HL-60 (cell line): ENCODE measurements around the gene RBFOX1.

Source experiments
- DNase-seq, 2 experiments: peaks; one replicate each; pipeline ENCODE4 v3.0.0-alpha.2; 2010 to 2020; ENCODE audit warnings: low read depth in 1 of 2, low spot score in 1 of 2
- H3K27ac ChIP-seq: fragments of 250-450 bp; sonication (Bioruptor Pico); replicated peaks from 2 replicates; pipeline ENCODE4 v1.5.1; 2020; ENCODE audit warnings: mild to moderate bottlenecking, moderate library complexity
- H3K27me3 ChIP-seq: fragments of 250-450 bp; sonication (Bioruptor Pico); 2 replicates; pipeline ENCODE4 v1.5.1; 2021; ENCODE audit warnings: mild to moderate bottlenecking, moderate library complexity; ENCODE audit not compliant: insufficient read depth, poor library complexity, severe bottlenecking
- H3K4me3 ChIP-seq: replicated peaks from 2 replicates; pipeline ENCODE4 v1.5.1; 2011; ENCODE audit warnings: mild to moderate bottlenecking, control low read depth, low read length; ENCODE audit not compliant: insufficient read depth
- CTCF ChIP-seq: IDR thresholded peaks from one replicate; pipeline ENCODE4 v1.5.1; 2011; ENCODE audit warnings: low read length, control low read depth, inconsistent platforms; ENCODE audit not compliant: insufficient read depth
- GABPA ChIP-seq: IDR thresholded peaks from 2 replicates; pipeline ENCODE4 v1.6.1; 2012; ENCODE audit warnings: low read depth
- POLR2AphosphoS5 ChIP-seq: IDR thresholded peaks from 2 replicates; pipeline ENCODE4 v1.6.1; 2012; ENCODE audit warnings: low read depth
- REST ChIP-seq: IDR thresholded peaks from 2 replicates; pipeline ENCODE4 v1.6.1; 2012; ENCODE audit warnings: low read depth; ENCODE audit not compliant: insufficient replicate concordance
- SPI1 ChIP-seq: IDR thresholded peaks from 2 replicates; pipeline ENCODE4 v1.6.1; 2012; ENCODE audit warnings: low read depth, mild to moderate bottlenecking, borderline replicate concordance

Gene RBFOX1

GRCh38 chr16:7742626-7743025 lies 410.0 kb downstream of the RBFOX1 start:
- Histone ChIP-seq H3K27me3 (no peaks in the 10 kb centered on the region), H3K27ac (no peak overlapping the region), H3K4me3 (no peak overlapping the region)
- TF ChIP-seq GABPA (no peak), CTCF (no peak), REST (no peak), POLR2AphosphoS5 (no peak), SPI1 (no peak)
- no peak for DNase-seq

GRCh38 chr16:7744546-7745264 lies 412.1 kb downstream of the RBFOX1 start:
- Histone ChIP-seq H3K4me3 (no peak overlapping the region), H3K27ac (no peak overlapping the region), H3K27me3 (no peaks in the 10 kb centered on the region)
- TF ChIP-seq REST (no peak), GABPA (no peak), CTCF (no peak), POLR2AphosphoS5 (no peak), SPI1 (no peak)
- no peak for DNase-seq

GRCh38 chr16:7745276-7745675 lies 412.6 kb downstream of the RBFOX1 start:
- DNase-seq, result no peak
- H3K27ac ChIP-seq, result no peak overlapping the region
- no peaks in the 10 kb centered on the region for H3K27me3 ChIP-seq
- TF ChIP-seq POLR2AphosphoS5 (no peak), REST (no peak), CTCF (no peak), SPI1 (no peak), GABPA (no peak)
- H3K4me3 ChIP-seq, result no peak overlapping the region
